ENCODE results near the gene AIP.

DNA sequence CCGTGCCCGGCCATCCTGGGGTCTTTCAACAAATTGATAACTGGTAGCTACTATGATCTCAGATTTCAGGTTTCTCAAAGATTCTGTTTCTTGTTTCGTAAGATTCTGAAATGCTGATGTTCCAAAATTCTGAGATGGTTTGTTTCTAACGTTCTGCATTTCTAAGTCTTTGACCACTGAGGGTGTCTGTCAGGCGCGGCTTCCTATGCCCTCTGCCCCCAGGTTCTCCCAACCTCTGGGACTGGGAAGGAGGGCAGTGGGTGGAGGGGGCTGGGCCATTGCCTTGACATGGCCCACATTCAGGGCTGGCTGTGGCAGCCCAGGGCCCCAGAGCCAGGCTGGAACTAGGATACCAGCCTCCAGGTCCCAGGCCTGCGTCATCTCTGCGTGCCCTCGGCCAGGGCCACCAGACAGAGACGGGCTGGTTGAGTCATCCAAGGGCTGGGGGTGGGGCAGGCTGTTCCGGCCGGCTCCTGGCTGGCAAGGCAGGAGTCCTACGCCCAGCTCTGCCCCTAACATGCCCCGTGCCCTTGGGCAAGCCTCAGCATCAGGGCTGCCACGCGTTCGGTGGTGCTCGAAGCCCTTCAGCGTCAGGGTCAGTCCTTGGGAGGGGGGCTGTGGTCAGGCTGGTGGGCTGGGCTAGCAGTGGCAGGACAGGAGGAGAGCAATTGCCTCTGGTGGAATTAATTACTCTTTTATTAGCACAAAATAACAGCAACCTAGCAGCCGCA lies 19.0 kb upstream of the AIP start:
- TF ChIP-seq SP4 (IDR thresholded peaks at IDR 0.05; ENCODE audit: low read length) (no peak), CTCF (IDR thresholded peaks at IDR 0.05; ENCODE audit: control extremely low read depth in 1 of 3, insufficient read depth in 1 of 3, low read depth in 1 of 3, low read length in 3 of 3) (no peak), YY1 (IDR thresholded peaks at IDR 0.05; ENCODE audit: low read depth, low read length) (no peak), POLR2A (IDR thresholded peaks at IDR 0.05; ENCODE audit: control extremely low read depth in 1 of 2, low read depth in 2 of 2, low read length in 2 of 2) (no peak), GTF2F1 (IDR thresholded peaks at IDR 0.05; ENCODE audit: borderline replicate concordance, low read depth, low read length) (no peak), RAD21 (IDR thresholded peaks at IDR 0.05 in 1 of 2, conservative IDR thresholded peaks at IDR 0.05 in 1 of 2; ENCODE audit: low read depth in 2 of 2, low read length in 2 of 2) (no peak), EZH2 (IDR thresholded peaks at IDR 0.05; ENCODE audit: low read depth, low read length, severe bottlenecking) (no peak), CHD2 (IDR thresholded peaks at IDR 0.05; ENCODE audit: low read length) (no peak), SRF (IDR thresholded peaks at IDR 0.05; ENCODE audit: low read depth, low read length) (no peak), EP300 (IDR thresholded peaks at IDR 0.05; ENCODE audit: borderline replicate concordance in 1 of 2, low read depth in 2 of 2, low read length in 2 of 2) (no peak), TCF12 (IDR thresholded peaks at IDR 0.05; ENCODE audit: low read depth, low read length) (no peak)

All from H1 (cell line).